Stimulated activated CD8-positive, alpha-beta memory T cell treated with anti-CD3 and anti-CD28 coated beads, Interleukin-15, amount 100 ng/mL, for 4 hours (primary cell): Measurements from ENCODE around the gene GRIA3.

Experiments
- DNase-seq, 2 donors: peaks; one replicate each; pipeline ENCODE4 v3.0.0-alpha.2; 2020; ENCODE audit warnings: low read depth in 2 of 2

The GRIA3 gene

DNA sequence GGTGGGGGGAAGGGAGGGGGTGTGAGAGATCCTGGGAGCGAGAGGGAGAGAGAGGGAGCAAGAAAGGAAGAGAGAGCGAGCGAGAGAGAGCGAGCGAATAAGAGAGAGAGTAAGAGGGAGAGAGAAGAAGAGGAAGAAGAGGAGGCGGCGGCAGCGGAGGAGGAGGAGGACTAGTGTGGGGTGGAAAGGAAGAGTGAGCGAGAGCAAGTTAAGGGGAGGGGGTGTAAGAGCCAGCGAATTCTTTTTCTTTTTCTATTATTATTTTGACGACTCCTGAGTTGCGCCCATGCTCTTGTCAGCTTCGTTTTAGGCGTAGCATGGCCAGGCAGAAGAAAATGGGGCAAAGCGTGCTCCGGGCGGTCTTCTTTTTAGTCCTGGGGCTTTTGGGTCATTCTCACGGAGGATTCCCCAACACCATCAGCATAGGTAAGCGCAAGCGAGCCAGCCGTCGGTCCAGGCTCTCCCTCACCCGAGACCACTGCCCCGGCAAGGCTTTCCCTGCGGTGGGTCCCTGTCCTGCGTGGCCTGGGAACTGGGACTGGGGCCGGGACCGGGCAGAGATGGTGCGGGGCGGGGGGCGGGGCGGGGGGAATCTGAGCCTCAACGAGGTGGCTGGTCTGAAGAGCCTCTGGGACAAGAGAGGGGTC lies at the start of gene GRIA3:
Gene GRIA3 (plus strand): TSS at position 60 of the 647 bp plus-strand sequence. CDS start 258 bp downstream, at position 318.
- DNase-seq = no peak

DNA sequence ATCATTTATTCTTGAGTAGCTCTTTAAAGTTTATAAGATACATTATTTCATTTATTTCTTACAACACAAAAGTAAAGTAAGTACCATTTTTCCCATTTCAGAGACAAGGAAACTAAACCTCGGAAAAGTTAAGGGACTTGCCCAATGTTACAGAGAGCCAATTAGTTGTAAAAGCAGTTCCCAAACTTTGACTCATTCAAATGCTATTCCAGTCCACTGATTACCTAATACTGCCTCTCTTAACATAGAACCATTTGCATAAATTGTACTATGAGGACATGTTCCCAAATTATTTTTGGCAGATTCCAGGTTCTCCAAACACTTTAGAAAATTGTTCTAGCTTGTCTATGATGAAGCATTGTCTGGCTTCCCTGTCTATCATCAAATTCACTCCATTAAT lies 45.6 kb upstream of the GRIA3 start:
- no peak for DNase-seq

DNA sequence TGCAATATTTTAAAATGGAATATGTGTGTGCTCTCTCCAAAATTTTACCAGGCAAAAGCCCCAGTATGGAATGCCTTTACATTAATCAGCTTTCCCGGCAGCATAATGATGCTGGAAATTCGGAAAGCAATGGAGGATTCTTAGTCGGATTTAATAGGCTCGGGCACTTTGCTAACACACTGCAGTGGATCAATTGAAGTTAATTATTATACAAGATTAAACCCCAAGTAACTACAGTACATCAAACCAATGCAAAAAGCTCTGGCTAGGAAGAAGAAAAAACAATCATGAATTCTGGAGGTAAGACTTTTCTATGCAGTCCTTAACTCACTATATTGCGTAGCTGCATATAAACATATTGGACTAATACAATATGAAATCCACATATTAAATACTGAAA lies 43.6 kb upstream of the GRIA3 start:
- no peak for DNase-seq

DNA sequence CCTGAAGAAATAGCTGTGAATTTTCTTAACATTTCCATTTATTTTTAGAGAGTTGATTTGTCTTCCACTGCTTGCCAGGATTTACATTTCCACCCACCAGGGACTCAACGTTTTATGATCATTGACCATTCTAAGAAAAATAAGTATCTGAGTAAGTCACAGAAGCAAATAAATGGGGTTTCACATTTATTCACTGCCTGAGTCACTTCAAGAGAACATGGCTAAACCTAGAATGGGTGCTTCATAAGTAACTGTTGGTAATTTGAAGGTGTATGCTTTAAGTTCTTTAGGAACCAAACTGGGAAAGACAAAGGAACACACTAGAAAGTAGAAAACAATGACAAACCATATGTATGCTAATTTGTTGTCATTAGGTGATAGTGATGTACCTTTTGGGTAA lies 43.2 kb upstream of the GRIA3 start:
- DNase-seq = no peak

DNA sequence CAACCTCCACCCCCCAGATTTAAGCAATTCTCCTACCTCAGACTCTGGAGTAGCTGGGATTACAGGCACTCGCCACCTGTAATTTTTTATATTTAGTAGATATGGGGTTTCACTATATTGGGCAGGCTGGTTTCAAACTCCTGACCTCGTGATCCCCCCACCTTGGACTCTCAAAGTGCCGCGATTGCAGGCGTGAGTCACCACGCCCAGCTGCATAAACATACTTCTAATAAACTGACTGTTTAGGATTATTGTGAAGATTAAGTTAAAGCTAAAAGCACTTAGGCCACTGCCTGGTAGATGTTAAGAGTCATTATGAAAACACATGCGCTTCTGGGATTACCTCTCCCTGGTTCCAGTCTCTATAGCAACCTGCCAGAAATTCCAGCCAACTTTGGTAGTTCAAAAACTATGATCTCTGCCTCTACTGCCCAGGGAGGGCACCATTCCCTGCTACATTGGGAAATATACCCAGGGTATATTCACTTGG lies 30.2 kb upstream of the GRIA3 start:
- DNase-seq = no peak

DNA sequence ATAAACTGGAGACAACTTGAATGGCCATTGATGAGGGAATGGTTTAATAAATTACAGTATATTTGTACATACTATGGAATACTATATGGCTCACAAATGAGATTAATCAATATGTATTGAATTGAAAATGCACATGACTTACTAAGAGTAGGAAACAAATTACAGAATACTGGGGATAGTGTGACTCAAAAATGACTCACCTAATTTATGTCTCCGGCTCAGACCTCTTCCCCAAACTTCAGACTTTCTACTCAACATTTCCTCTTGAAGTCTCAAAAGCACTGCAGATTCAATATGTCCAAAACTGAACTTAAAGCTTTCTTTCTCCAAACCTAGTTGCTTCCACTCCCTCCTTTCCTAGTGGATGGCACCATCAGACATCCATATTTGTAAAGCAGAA lies 28.8 kb upstream of the GRIA3 start:
- DNase-seq = no peak

DNA sequence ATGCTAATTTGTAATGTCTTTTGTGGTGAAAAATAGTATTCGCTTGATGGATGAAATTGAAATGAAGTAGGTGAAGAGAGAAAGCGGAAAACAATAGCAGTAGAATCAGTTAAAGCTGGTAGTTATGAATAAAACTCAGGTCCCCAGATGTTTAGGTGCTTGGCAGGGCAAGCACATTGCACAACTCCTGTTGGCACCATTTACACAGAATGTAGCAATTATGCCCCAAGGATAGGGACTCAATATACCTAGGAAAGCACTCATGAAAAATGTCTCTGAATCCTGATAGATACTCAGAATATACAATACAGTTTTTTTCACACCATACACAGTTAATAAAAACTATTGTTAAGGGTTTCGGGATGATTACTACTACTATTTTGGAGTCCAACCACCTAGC lies 26.5 kb upstream of the GRIA3 start:
- no peak for DNase-seq

DNA sequence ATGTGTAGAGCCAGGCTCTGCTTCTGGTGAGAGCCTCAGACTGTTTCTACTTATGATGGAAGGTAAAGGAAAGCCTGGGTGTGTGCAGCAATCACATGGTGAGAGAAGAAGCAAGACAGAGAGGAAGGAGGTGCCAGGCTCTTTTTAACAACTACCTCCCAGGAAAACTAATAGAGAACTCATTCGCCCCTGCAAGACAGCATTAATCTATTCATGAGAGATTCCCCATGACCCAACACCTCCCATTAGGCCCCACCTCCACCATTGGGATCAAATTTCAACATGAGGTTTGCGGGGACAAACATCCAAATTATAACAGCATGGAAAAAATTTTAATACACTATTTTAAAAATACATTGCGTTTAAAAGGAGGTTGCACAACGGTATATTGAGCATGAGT lies 24.7 kb upstream of the GRIA3 start:
- DNase-seq = no peak

DNA sequence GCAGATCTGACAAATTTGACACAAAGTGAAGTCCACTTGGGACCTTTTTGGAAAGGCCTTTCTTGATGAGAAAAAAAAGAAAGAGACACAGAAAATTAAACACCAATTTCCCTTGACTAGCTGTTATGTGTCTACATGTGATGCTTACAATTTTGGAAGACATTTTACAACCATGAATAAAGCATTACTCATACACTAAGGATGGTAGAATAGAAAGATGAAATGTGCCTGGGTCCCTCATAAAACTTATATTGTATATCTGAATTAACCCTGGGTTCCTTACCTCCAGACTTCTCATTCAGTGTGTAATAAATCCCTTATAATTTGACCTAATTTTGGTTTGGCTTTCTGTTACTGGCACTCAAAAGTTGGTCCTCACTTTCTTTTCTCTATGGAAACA lies 16.5 kb upstream of the GRIA3 start:
- no peak for DNase-seq

DNA sequence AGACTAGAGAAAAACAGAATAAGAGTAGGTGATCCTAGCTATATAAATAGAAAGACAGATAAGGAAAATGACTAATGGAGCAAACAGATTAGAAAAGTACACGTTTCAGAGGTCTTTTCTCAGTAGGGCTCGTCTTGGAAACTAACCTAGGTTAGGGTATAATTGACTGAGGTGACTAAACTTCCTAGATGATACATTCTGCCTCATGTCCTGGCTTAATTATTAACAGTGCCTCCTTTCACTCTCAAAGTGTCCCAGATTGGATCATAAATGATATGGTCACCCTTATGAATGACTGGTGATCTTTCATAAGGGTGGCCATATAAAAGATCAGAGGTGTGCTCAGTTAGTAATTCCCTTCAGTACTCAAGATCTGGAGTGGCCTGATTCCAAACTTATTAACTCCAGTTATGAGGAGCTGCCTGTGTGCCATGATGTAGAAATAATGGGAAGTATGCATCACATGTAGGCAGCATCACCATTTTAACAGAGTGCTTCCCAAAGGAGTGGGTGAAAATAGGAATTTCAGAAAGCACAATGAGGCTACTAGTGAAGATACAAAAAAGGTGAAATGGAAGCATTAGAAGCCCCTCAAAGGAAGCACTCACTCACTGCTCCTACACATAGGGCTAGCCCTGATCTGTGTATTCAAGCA lies 14.7 kb upstream of the GRIA3 start:
- DNase-seq = no peak

DNA sequence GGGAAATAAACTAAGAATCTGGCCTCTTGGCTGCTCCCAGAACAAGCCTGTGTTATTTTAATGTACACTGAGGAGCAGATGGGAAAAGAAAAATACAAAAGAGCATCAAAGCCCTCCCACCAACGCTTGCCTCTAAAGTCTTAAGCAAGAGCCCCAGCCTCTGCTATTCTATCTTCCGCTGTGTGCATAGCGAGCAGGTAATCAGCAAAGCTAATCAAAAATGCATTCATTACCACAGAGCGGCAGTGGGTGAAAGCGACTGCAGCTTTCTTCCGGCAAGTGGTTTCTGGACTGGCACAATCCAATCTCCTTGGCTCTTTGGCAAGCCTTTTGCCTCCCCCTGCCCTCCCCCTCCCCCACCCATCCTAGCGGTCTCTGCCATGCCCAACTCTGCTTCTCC lies 13.5 kb upstream of the GRIA3 start:
- no peak for DNase-seq

DNA sequence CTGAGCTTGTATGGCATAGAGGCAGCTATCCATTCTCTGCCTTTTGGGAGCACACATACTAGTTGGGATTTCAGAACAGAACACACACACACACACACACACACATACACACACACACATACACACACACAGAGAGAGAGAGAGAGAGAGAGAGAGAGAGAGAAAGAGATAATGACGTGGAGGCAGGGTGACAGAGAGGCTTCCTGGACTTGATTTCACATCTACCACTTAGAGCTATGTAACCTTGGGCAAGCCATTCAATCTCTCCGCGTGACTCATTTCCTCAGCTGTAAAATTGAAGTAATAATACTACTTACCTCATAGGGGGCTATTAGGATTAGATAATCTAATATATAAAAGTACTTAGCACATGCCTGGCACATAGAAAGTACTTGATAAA lies 12.3 kb upstream of the GRIA3 start:
- no peak for DNase-seq

DNA sequence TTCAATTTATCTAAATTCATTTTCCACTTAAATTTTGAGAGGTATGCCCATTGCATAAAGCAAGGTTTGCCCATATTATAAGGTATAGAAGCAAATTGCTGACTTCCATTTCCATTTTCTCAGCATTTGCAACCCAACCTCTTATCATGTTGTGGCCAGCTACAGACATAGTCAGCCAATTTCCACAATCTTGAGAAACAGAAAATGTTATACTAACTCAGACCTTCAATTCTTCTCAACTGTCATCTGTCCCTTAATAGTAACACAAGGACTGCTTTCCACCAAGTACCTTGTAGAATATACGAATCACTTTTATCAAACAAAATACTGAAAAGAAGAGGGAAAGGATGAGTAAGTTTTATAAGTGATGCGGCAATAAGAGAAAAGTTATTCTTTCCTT lies 11.2 kb upstream of the GRIA3 start:
- no peak for DNase-seq

DNA sequence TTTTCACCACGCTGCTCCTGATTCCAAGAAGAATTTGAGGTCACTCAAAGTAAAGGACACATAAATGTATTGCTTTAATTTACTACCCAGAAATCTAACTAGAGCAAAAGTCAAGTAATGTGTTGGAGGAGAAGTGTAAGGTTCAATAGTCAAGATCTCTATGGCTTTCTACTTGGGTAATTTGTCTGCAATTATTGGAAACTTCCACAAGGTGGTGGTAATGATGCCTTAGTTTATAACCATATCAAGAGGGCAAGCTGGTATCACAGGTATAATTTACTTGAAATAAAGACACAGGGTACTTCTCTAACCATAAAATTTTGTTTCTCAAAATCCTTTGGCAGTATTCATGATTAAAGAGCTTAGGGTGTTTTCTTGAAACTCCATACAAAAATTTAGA lies 10.2 kb upstream of the GRIA3 start:
- DNase-seq = no peak

DNA sequence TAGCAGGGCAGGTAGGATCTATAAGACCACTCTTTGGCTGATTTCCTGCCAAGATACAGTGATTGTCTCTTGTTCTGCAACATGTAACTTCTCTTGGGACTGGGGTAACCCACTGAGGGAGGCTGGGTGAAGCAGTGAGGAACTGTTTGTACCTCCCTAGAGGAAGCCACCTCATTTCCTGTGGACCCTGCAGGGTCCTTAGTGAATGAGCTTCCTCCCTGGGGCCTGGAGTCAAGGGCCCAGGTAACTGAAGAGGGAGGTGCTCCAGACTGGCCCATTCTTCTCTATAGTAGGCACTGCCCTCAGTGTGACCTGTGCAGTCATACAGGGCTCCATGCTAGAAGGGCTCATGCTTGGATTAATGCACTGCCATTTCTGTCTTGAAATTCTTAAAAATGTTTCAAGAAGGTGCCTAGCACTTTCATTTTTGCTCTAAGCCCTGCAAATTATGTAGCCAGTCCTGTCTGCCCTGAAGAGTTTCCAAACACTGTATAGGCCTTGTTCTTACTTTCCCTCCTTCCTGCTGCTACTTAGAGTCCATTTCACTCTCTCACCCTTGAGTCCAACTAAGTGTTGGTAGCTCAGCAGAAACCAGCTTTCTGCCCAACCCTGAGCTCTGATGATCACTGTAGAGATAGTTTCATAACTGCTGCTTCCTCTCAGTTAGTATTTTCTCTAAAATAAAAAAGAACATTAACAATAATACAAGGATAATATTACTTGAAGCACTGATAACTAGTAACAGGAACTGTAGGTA lies 8.5 kb upstream of the GRIA3 start:
- DNase-seq = no peak

DNA sequence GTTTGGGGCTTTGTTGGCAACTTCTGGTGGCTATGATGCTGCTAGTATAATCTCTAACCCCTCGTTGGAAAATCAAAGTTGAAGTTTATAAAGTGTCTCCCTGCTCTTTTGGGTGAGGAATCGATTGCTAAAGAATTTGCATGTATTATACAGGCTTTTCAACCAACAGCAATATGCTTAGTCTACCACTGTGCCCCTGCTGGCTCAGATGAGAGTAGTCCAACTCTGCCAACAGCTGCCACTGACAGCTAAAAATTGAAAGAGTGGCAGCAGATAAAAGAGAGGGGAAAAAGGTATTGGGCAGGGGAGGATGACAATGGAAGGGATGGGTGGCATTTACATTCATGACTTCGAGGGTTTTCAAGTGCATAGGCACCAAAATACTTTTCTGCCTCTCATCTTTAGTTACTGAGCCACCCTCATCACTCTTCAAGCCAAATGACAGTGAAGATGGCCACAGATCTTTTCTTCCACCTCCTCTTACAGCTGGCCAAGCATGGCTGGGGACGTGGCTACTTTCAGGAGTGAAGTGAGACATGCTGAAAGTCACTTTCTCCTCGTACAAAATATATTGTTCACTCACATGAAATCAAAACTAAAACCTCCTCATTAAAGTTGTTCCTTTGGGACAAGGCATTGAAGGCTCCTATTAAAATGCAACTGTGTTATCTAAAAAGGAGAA lies 2.7 kb upstream of the GRIA3 start:
- no peak for DNase-seq

DNA sequence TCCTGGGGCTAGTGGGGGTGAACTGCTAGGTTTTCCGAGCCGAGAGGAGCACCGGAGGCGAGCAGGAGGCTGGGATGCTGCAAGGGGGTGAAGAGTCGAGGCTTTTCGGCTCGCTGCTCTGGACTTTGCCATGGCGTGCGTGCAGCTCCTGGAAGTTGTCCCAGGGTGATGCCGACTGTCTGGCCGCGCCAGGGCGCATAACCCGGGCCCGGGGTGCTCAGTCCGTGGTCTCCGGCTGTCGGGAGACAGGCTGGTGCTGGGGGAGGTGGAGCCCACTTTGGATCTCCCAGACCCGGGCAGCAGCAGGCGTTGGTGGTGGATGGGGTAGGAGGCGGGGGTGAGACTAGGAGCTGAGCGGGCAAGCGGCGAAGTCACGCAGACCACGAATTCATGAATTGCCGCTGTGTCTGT lies 793 bp downstream of the GRIA3 start:
- no peak for DNase-seq

DNA sequence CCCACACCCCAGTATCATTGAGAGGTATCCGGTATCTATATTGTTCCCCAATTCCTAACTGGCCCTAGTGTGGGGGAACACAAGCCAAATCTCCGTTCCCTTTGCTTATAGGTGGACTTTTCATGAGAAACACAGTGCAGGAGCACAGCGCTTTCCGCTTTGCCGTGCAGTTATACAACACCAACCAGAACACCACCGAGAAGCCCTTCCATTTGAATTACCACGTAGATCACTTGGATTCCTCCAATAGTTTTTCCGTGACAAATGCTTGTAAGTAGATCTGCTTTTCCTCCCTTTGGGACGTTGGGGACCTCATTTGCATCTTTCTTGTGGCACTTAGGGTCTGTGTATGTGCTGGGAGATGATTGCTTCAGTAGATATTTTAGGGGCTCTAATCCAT lies 1.6 kb downstream of the GRIA3 start:
- DNase-seq = no peak

DNA sequence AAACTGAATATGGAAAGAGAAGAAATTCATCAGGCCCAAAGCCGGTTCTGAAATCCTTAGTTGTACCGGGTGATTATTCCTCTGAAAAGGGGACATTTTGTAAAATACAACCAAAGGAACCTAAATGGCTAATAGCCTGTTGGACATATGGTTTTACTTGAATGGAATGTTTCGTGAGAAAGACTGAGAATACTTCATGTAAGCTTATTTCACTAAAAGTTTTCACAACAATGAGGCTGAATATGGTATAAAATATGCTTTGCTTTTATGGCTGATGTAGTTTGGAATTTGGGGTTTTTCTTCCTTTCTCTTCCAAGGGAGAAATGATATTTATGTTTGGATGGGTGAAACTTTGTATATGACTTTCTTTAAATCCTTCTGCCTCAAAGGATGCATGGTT lies 2.7 kb downstream of the GRIA3 start:
- no peak for DNase-seq

DNA sequence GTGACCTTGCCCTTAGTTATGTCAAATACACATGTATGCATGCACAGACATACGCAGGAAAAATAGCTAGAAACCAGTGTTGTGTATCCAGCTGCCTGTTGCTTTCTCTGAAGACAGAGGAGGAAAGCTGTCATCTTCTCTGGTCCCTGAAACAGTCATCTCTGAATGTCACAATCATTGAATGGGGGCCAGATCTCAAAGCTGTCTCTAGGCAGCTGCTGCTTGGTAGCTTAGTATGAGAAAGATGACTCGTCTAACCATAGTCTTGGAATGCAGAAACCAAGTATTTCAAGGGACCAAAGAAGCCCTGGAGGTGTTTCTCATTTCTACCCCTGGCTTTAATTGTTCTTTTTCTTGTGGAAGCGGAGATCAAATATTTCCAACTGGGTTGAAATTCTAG lies 4.0 kb downstream of the GRIA3 start:
- DNase-seq = no peak

DNA sequence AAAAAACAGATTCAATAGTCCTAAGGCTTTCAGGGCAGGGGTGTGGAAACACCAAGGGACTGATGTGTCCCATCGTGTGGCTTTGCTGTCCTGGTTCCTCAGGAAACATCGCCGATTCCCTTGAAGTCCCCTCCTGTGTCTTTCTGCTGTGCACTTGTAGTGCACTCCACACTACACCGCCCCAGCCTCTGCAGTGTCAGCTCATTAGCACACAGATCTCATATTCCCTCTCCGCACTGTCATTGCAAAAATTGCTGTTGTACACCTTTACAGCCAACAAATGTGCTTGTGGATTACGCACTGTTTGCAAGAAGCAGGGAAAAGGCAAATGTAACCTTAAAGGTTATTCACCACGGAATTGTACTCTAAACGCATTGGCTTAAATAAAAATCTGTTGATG lies 5.3 kb downstream of the GRIA3 start:
- no peak for DNase-seq

DNA sequence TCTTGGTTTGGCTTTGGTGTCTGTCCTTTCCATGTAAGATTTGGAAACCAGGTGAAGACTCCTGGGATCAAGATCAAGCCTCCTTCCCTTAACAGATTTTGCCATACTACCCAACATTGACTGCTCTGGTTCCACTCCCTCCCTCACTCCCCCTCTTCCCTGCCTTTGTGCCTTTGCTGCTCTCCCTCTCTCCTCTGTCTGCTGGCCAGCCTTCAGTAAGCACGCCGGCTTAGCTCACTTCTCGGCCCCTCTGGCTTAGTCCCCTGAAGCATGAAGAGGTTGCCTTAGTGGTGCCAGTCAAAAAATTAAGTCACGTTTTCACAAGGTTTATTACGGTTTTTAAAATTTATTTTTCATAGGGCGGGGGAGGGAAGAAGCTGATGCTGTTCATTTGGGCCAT lies 6.0 kb downstream of the GRIA3 start:
- no peak for DNase-seq

DNA sequence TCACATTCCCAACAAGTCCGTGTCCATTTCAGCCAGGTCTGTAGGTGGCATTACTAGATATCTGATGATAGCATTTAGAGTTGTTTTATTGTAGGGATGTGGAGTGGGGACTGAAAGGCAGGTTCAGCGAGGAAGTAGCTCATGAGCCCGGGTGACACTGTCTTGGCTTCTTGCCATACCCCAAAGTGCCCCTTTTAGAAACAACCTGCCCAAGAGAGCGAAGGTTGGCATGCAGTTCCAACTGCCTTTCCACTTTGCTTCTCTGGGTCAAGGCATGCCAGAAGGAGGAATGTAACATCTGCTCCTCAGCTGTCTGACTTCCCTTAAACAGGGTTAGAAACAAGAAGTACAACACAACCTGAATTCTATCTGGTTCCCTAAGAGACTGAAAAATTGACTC lies 9.0 kb downstream of the GRIA3 start:
- no peak for DNase-seq
